ENCODE data around the gene DMD. TPM values are rescaled to one million over a fixed set of nuclear protein-coding genes. Genes with fewer than 3 reads are reported as not detected.

Gene DMD
- total RNA-seq, 1 donor from 2014 or later, result 22.9 TPM

- CTCF ChIA-PET, result no interaction called here
- H3K27ac Mint-ChIP-seq, result no peak overlapping the region
- no peaks in the 10 kb centered on the region for H3K36me3 Mint-ChIP-seq (ENCODE audit: low read depth)
Measured at GRCh38 chrX:31551913-31552312, 1659.4 kb downstream of the DMD start.

GRCh38 chrX:31550158-31550557 lies 1661.2 kb downstream of the DMD start:
- no peaks in the 10 kb centered on the region for H3K27me3 Mint-ChIP-seq
- H3K4me3 Mint-ChIP-seq, result no peak overlapping the region
- no peak for ATAC-seq (ENCODE audit: low read depth)
- no peak for TF ChIP-seq CTCF (IDR thresholded peaks at IDR 0.05)
- H3K9me3 Mint-ChIP-seq, result no peaks in the 10 kb centered on the region
- intact Hi-C loops (cut with micrococcal nuclease), result no loop called here
- no peaks in the 10 kb centered on the region for H3K4me1 Mint-ChIP-seq
- ChIA-PET CTCF (no interaction called here), POLR2A (no interaction called here)
- H3K36me3 Mint-ChIP-seq (ENCODE audit: low read depth), result no peaks in the 10 kb centered on the region
- H3K27ac Mint-ChIP-seq, result no peak overlapping the region
- DNase-seq, result no peak

More at GRCh38 chrX:31551913-31552312, 1659.4 kb downstream of the DMD start:
- intact Hi-C loops (cut with micrococcal nuclease), result no loop called here
- Mint-ChIP-seq H3K9me3 (no peaks in the 10 kb centered on the region), H3K4me1 (no peaks in the 10 kb centered on the region), H3K27me3 (no peaks in the 10 kb centered on the region), H3K4me3 (no peak overlapping the region)
- DNase-seq (no peak), ATAC-seq (ENCODE audit: low read depth) (no peak)
- no peak for TF ChIP-seq CTCF (IDR thresholded peaks at IDR 0.05)
- POLR2A ChIA-PET, result no interaction called here

GRCh38 chrX:31547816-31548215 lies 1663.5 kb downstream of the DMD start:
- DNase-seq (no peak), ATAC-seq (ENCODE audit: low read depth) (no peak)
- no peak for TF ChIP-seq CTCF (IDR thresholded peaks at IDR 0.05)
- ChIA-PET POLR2A (no interaction called here), CTCF (no interaction called here)
- H3K27me3 Mint-ChIP-seq, result no peaks in the 10 kb centered on the region
- no peaks in the 10 kb centered on the region for H3K9me3 Mint-ChIP-seq
- H3K36me3 Mint-ChIP-seq (ENCODE audit: low read depth), result no peaks in the 10 kb centered on the region
- no peak overlapping the region for H3K4me3 Mint-ChIP-seq
- H3K27ac Mint-ChIP-seq, result no peak overlapping the region
- no peaks in the 10 kb centered on the region for H3K4me1 Mint-ChIP-seq
- intact Hi-C loops (cut with micrococcal nuclease), result no loop called here

- Mint-ChIP-seq H3K9me3 (no peaks in the 10 kb centered on the region), H3K4me1 (no peaks in the 10 kb centered on the region), H3K4me3 (no peak overlapping the region), H3K27me3 (no peaks in the 10 kb centered on the region), H3K27ac (no peak overlapping the region), H3K36me3 (ENCODE audit: low read depth) (no peaks in the 10 kb centered on the region)
- intact Hi-C loops (cut with micrococcal nuclease), result no loop called here
- ATAC-seq (ENCODE audit: low read depth) (no peak), DNase-seq (no peak)
- TF ChIP-seq CTCF (IDR thresholded peaks at IDR 0.05), result no peak
- CTCF ChIA-PET, result no interaction called here
- POLR2A ChIA-PET, result no interaction called here
Measured at GRCh38 chrX:31547416-31547815, 1663.9 kb downstream of the DMD start.

- Mint-ChIP-seq H3K36me3 (ENCODE audit: low read depth) (no peaks in the 10 kb centered on the region), H3K27me3 (no peaks in the 10 kb centered on the region), H3K27ac (no peak overlapping the region), H3K4me1 (no peaks in the 10 kb centered on the region), H3K4me3 (no peak overlapping the region), H3K9me3 (no peaks in the 10 kb centered on the region)
- ATAC-seq (ENCODE audit: low read depth) (no peak), DNase-seq (no peak)
- intact Hi-C loops (cut with micrococcal nuclease), result no loop called here
- POLR2A ChIA-PET, result no interaction called here
- CTCF ChIA-PET, result no interaction called here
- TF ChIP-seq CTCF (IDR thresholded peaks at IDR 0.05), result no peak
Measured at GRCh38 chrX:31546126-31546525, 1665.2 kb downstream of the DMD start.
